WTC11 (cell line): Measurements from ENCODE around the gene HSH2D. TPM values are rescaled to one million over a fixed set of nuclear protein-coding genes. Genes with fewer than 3 reads are reported as not detected.

Experiments
- ATAC-seq: fragments of 200-7000 bp; cut with Tn5 transposase; 2 replicates; pipeline ENCODE4 v1.10.0; 2021; ENCODE audit warnings: mild to moderate bottlenecking, moderate library complexity
- CTCF ChIA-PET: fragments of 300-600 bp; sonication (Branson Sonifier 250); formaldehyde crosslinking; loops from one replicate; lab custom pipeline; 2021; ENCODE audit warnings: antibody characterized with exemption; lab: Charles Lee
- POLR2A ChIA-PET: fragments of 350-600 bp; sonication (Branson Sonifier 250); formaldehyde crosslinking; loops from one replicate; lab custom pipeline; 2021; ENCODE audit warnings: antibody characterized with exemption; lab: Charles Lee
- DNase-seq: peaks from one replicate; pipeline ENCODE4 v3.0.0; 2021; ENCODE audit warnings: low spot score
- H3K27ac Mint-ChIP-seq: 2 replicates; pipeline ENCODE4 v1.8.0; 2021; ENCODE audit warnings: mixed read lengths
- H3K27me3 Mint-ChIP-seq: 2 replicates; pipeline ENCODE4 v1.8.0; 2021; ENCODE audit warnings: low read depth, mild to moderate bottlenecking, moderate library complexity, mixed read lengths
- H3K36me3 Mint-ChIP-seq: 2 replicates; pipeline ENCODE4 v1.8.0; 2021; ENCODE audit warnings: mixed read lengths
- H3K4me1 Mint-ChIP-seq: 2 replicates; pipeline ENCODE4 v1.8.0; 2022; ENCODE audit warnings: mixed read lengths
- H3K4me3 Mint-ChIP-seq: 2 replicates; pipeline ENCODE4 v1.8.0; 2021; ENCODE audit warnings: mild to moderate bottlenecking, moderate library complexity, mixed read lengths
- H3K9me3 Mint-ChIP-seq: 2 replicates; pipeline ENCODE4 v1.8.0; 2021; ENCODE audit warnings: mixed read lengths
- ARID4B ChIP-seq: sonication (generic); formaldehyde crosslinking; IDR thresholded peaks from 2 replicates; pipeline ENCODE4 v1.8.0; 2023; ENCODE audit warnings: missing genetic modification reagents, mild to moderate bottlenecking, borderline replicate concordance
- ATF1 ChIP-seq: sonication (generic); formaldehyde crosslinking; IDR thresholded peaks from 2 replicates; pipeline ENCODE4 v1.8.1; 2023; ENCODE audit warnings: mild to moderate bottlenecking, moderate library complexity, missing genetic modification reagents
- CBFB ChIP-seq: sonication (generic); formaldehyde crosslinking; IDR thresholded peaks from 2 replicates; pipeline ENCODE4 v1.8.1; 2022; ENCODE audit warnings: mild to moderate bottlenecking, low read depth, missing genetic modification reagents
- E2F1 ChIP-seq: sonication (generic); formaldehyde crosslinking; IDR thresholded peaks from 2 replicates; pipeline ENCODE4 v1.8.0; 2022; ENCODE audit warnings: mild to moderate bottlenecking, missing genetic modification reagents
- JAZF1 ChIP-seq: fragments of 250-450 bp; sonication (Bioruptor Pico); IDR thresholded peaks from 2 replicates; pipeline ENCODE4 v1.9.0; 2021; ENCODE audit warnings: moderate library complexity, mild to moderate bottlenecking, inconsistent platforms
- JUN ChIP-seq: sonication (generic); formaldehyde crosslinking; IDR thresholded peaks from 2 replicates; pipeline ENCODE4 v1.8.0; 2023; ENCODE audit warnings: mild to moderate bottlenecking, missing genetic modification reagents
- MXD4 ChIP-seq: fragments of 250-450 bp; sonication (Bioruptor Pico); IDR thresholded peaks from 2 replicates; pipeline ENCODE4 v1.8.0; 2021; ENCODE audit warnings: mild to moderate bottlenecking, moderate library complexity, borderline replicate concordance
- MYBL2 ChIP-seq: sonication (generic); formaldehyde crosslinking; IDR thresholded peaks from 2 replicates; pipeline ENCODE4 v1.8.1; 2023; ENCODE audit warnings: mild to moderate bottlenecking, moderate library complexity, missing genetic modification reagents
- NFYB ChIP-seq: sonication (generic); formaldehyde crosslinking; conservative IDR thresholded peaks from 2 replicates; pipeline ENCODE4 v1.8.0; 2022; ENCODE audit warnings: low read depth, missing genetic modification reagents
- NR1H2 ChIP-seq: sonication (generic); formaldehyde crosslinking; IDR thresholded peaks from 2 replicates; pipeline ENCODE4 v1.9.0; 2021; ENCODE audit warnings: mild to moderate bottlenecking, moderate library complexity, missing genetic modification reagents
- NR2C2 ChIP-seq: sonication (generic); formaldehyde crosslinking; IDR thresholded peaks from 2 replicates; pipeline ENCODE4 v1.8.0; 2022; ENCODE audit warnings: mild to moderate bottlenecking, missing genetic modification reagents
- NR3C1 ChIP-seq: sonication (generic); formaldehyde crosslinking; conservative IDR thresholded peaks from 2 replicates; pipeline ENCODE4 v1.8.1; 2023; ENCODE audit warnings: low read depth, mild to moderate bottlenecking, missing genetic modification reagents
- SMAD3 ChIP-seq: sonication (generic); formaldehyde crosslinking; IDR thresholded peaks from 2 replicates; pipeline ENCODE4 v1.8.0; 2022; ENCODE audit warnings: missing genetic modification reagents, mild to moderate bottlenecking, borderline replicate concordance
- SOX15 ChIP-seq: fragments of 250-450 bp; sonication (Bioruptor Pico); IDR thresholded peaks from 2 replicates; pipeline ENCODE4 v1.9.0; 2021; ENCODE audit warnings: mild to moderate bottlenecking
- USF2 ChIP-seq: sonication (generic); formaldehyde crosslinking; IDR thresholded peaks from 2 replicates; pipeline ENCODE4 v1.8.1; 2023; ENCODE audit warnings: mild to moderate bottlenecking, missing genetic modification reagents, moderate library complexity
- ZBTB21 ChIP-seq: sonication (generic); formaldehyde crosslinking; IDR thresholded peaks from 2 replicates; pipeline ENCODE4 v1.8.1; 2023; ENCODE audit warnings: mild to moderate bottlenecking, missing genetic modification reagents, borderline replicate concordance
- ZBTB43 ChIP-seq: sonication (generic); formaldehyde crosslinking; IDR thresholded peaks from 2 replicates; pipeline ENCODE4 v1.8.1; 2023; ENCODE audit warnings: mild to moderate bottlenecking, missing genetic modification reagents
- ZNF121 ChIP-seq: sonication (generic); formaldehyde crosslinking; IDR thresholded peaks from 2 replicates; pipeline ENCODE4 v1.8.0; 2023; ENCODE audit warnings: missing genetic modification reagents
- ZNF396 ChIP-seq: fragments of 250-450 bp; sonication (Bioruptor Pico); IDR thresholded peaks from 2 replicates; pipeline ENCODE4 v1.8.0; 2021; ENCODE audit warnings: mild to moderate bottlenecking, moderate library complexity, borderline replicate concordance
- ZNF425 ChIP-seq: fragments of 250-450 bp; sonication (Bioruptor Pico); conservative IDR thresholded peaks from 2 replicates; pipeline ENCODE4 v1.9.0; 2021; ENCODE audit warnings: mild to moderate bottlenecking
- total RNA-seq: library from RNA; stranded (reverse); gene quantifications from 3 replicates; pipeline ENCODE4 v1.2.3, GENCODE V29; 2021
- TF ChIP-seq, protein P1 (sequence below): sonication (generic); formaldehyde crosslinking; IDR thresholded peaks from 2 replicates; pipeline ENCODE4 v1.8.1; 2023; ENCODE audit warnings: mild to moderate bottlenecking, missing genetic modification reagents, moderate library complexity

Gene HSH2D
- total RNA-seq, 1 experiment from 2014 or later = 1.6 TPM

DNA sequence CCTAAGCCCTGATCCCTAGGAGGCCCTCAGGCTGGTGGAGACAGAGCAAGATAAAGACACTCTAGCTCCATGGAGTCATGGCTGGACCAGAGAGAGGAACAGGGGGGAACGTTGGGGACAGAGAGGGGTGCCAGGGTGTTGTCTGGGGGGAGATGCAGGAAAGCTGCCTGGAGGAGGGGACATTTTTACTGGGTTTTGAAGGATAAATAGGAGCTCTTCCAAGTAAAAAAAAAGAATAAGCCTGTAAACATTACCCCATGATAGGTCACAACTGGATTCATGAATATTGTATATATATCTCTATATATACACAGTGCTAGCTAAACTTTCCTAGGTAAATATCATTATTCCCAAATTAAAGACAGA is 714 bp downstream of the HSH2D start (continued):
- TF ChIP-seq E2F1 (CRISPR knock-in tag) = no peak

DNA sequence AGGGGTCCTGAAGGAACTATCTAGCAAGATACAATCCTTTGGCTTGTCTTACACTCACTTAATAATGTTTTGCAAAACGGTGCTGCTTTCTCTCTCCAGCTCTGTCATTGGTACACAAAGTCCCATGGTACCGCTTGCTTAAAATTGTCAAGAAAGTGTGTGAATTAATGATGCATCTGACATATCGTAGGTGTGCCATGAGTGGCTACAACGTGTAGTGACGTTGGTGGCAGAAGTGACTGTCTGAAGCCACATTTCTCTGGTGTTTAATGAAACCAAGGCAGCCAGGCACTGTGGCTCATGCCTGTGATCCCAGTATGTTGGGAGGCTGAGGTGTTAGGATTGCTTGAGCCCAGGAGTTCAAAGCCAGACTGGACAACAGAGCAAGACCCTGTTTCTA is 2.6 kb downstream of the HSH2D start:
- Mint-ChIP-seq H3K9me3 (no peaks in the 10 kb centered on the region), H3K4me3 (no peak overlapping the region)
- CTCF ChIA-PET = interaction anchor here (0.8 kb wide), 1 partner anchor 120 kb away, joined by 4 read pairs; no protein-coding TSS in a partner anchor

More for the DNA sequence above, 2.6 kb downstream of the HSH2D start:
- Mint-ChIP-seq H3K4me1 (peaks cover 11% of the 10 kb centered on the region), H3K27me3 (no peaks in the 10 kb centered on the region), H3K36me3 (no peaks in the 10 kb centered on the region), H3K27ac (no peak overlapping the region)
- no peak for TF ChIP-seq NR3C1 (CRISPR knock-in tag)
- no peak for TF ChIP-seq ZNF121
- TF ChIP-seq ZNF396 (CRISPR knock-in tag) = no peak
- TF ChIP-seq MYBL2 (CRISPR knock-in tag) = no peak
- TF ChIP-seq ZBTB43 (CRISPR knock-in tag) = no peak
- TF ChIP-seq ZNF425 (CRISPR knock-in tag) = no peak
- TF ChIP-seq JAZF1 = no peak
- TF ChIP-seq, protein P1, sequence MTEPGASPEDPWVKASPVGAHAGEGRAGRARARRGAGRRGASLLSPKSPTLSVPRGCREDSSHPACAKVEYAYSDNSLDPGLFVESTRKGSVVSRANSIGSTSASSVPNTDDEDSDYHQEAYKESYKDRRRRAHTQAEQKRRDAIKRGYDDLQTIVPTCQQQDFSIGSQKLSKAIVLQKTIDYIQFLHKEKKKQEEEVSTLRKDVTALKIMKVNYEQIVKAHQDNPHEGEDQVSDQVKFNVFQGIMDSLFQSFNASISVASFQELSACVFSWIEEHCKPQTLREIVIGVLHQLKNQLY (CRISPR knock-in tag) = no peak
- TF ChIP-seq ATF1 (CRISPR knock-in tag) = no peak
- no peak for TF ChIP-seq NFYB (CRISPR knock-in tag)
- no peak for TF ChIP-seq ARID4B (CRISPR knock-in tag)
- no peak for TF ChIP-seq NR1H2 (CRISPR knock-in tag)
- no peak for TF ChIP-seq SMAD3 (CRISPR knock-in tag)
- no peak for TF ChIP-seq JUN (CRISPR knock-in tag)
- TF ChIP-seq CBFB (CRISPR knock-in tag) = no peak
- TF ChIP-seq ZBTB21 (CRISPR knock-in tag) = no peak
- TF ChIP-seq USF2 (CRISPR knock-in tag) = no peak
- TF ChIP-seq MXD4 (CRISPR knock-in tag) = no peak
- TF ChIP-seq NR2C2 (CRISPR knock-in tag) = no peak
- no peak for TF ChIP-seq SOX15 (CRISPR knock-in tag)
- DNase-seq = no peak
- ATAC-seq = no peak
- POLR2A ChIA-PET = no interaction called here
